ENCODE data around the gene MBNL1.

DNA sequence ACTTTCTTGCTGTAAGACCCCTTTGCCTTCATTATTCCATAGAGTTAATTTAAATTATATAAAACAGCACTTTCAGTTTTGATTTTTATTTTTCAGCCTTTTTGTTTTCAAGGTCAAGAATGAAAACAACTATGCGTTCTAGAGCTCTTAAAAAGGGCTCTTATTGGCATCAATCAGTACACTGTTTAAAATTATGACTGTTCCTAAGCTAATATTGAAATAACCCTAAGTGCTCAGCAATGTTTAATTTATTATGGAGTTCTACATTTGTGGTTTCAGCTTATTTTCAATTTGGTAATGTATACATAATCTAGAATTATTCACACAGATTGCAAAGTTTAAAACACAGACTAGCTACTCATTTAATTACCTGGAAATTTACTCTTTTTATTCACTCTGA lies 179.4 kb downstream of the MBNL1 start:
- no peak for TF ChIP-seq CTCF (IDR thresholded peaks at IDR 0.05)
- TF ChIP-seq POLR2A (IDR thresholded peaks at IDR 0.05) = no peak
